HG03378 (cell line): ENCODE data around the gene ACOT6.
"Not testable (repeated sequence)": the region's sequence is repeated elsewhere in the genome, so short reads cannot be mapped to it uniquely, and the experiment has no call there.

Source experiments
- ATAC-seq: cut with Tn5 transposase; IDR thresholded peaks from one replicate; pipeline ENCODE4 v1.9.1; 2021; ENCODE audit warnings: mild to moderate bottlenecking, moderate library complexity; ENCODE audit not compliant: unreplicated experiment

Gene ACOT6

DNA sequence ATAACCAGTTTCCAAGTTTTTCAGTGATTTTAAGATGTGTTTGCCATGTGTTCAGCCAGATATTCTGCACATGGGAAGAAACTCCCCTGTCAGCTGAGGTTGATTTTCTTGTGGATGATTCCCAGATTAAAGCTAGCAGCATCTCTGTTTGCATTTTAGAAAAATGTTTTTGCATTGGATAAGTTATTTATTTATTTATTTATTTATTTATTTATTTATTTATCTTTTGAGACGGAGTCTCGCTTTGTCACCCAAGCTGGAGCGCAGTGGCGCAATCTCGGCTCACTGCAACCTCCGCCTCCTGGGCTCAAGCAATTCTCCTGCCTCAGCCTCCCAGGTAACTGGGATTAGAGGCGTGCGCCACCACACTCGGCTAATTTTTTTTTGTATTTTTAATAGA lies 17.8 kb upstream of the ACOT6 start:
- ATAC-seq: no peak

DNA sequence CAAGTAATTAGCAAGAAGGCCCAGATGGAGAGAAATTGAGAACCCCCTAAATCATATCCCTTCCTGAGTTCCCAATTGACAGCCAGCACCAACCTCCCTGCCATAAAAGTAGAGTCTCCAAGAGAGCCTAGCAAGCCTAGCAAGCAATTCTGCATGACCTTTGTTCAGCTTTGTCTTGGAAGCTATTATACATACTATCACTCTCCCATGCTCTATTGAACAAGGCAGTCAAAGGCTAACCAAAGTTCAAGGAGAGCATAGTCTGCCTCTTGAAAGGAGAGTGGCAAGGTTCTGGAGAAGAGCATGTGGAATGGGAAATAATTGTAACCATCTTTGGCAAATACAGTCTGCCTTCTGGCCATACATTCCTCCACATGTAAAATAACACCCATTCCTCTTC lies 12.8 kb upstream of the ACOT6 start:
- no peak for ATAC-seq

DNA sequence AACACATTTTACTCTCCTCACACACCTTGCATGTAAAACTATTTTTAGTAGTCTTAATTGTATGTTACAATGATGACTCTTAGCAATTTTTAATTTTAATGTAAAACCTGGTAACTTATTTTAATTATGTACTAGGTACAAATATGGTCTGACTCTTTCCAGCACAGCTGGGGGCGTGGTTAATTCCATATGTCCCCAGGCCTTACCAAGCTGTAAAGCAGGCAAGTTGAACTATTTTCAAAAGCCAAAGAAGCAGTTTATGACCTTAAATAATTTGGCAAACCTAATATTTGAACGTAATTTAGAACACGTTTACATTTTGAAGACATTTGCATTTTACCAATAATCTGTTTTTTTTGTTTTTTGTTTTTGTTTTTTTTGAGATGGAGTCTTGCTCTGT lies 9.3 kb upstream of the ACOT6 start:
- no peak for ATAC-seq

DNA sequence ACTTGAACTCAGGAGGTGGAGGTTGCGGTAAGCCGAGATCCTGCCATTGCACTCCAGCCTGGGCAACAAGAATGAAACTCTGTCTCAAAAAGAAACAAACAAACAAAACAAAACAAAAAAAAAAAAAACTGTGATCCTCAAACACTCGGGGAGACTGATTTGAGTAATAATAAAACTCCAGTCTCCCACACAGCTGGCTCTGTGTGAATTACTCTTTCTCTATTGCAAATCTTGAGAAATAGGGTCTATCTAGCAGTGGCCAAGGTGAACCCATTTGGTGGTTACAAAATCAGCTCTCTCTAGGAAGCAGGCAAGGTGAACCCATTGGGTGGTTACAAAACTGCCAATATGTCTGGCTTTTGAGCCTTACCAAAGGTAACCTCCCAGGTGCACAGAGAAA lies 6.0 kb upstream of the ACOT6 start:
- no peak for ATAC-seq

DNA sequence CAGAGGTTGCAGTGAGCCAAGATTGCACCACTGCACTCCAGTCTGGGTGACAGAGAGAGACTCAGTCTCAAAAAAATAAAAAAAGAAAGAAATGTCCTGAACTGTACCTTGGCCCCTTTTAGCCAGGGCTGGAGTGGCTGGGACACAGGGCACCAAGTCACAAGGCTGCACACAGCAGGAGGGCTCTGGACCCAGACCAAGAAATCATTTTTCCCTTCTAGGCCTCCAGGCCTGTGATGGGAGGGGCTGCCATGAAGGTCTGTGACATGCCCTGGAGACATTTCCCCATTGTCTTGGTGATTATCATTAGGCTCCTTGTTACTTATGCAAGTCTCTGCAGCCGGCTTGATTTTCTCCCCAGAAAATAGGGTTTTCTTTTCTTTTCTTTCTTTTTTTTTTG lies 5.1 kb upstream of the ACOT6 start:
- ATAC-seq: no peak

DNA sequence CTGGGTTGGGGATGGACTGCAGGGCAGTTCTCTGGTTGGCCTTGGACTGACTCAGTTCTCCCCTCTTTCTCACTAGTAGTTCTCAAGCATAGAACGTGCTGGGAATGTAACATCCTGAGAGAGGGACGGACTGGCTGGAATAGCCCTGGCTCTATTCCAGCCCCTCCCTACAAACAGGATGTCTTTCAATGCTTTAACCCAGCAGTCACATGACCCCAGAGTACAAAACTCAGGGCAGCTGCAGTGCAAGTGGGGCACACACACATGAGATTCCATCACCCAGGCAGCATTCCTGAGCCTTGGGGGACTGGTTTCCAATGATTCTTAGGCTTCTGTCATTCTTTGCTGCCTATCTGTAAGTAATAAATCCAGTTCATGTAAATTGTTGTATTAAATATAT lies 1.6 kb upstream of the ACOT6 start:
- ATAC-seq: no peak

DNA sequence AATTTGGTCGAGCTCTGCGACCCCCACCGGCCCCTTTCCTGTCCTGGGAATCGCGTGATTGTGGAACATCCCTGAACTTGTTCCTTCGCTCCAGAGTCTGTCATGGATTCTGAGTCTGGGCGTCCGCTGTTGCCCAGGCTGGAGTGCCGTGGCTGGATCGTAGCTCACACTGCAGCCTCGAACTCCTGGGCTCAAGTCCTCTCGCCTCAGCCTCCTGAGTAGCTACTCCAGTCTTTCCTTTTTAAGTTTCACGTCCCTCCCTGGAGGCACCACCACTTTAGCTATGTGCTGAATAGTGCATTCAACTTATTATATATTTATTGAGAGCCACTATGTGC lies 698 bp downstream of the ACOT6 start:
- ATAC-seq: no peak

DNA sequence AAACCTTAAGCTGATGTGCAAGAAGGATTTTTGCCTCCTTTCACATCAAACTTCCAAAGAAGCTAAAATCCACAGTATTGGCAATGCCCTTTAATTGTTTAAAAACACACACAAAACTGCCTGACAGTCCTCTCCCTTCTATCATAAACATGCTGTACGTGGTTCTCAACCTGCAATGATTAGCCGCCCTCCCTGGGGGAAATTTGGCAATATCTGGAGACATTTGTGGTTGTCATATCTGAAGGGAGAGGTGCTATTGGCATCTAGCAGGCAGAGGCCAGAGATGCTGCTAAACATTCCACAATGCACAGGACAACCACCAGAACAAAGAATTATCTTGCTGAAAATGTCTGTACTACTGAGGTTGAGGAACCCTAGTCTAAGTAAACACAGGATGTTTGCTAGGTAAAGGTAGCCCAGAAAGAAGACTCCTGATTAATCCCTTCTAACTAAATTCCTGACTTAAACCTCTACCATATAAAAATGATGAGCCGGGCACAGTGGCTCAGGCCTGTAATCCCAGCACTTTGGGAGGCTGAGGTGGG lies 1.2 kb downstream of the ACOT6 start:
- ATAC-seq: no peak

DNA sequence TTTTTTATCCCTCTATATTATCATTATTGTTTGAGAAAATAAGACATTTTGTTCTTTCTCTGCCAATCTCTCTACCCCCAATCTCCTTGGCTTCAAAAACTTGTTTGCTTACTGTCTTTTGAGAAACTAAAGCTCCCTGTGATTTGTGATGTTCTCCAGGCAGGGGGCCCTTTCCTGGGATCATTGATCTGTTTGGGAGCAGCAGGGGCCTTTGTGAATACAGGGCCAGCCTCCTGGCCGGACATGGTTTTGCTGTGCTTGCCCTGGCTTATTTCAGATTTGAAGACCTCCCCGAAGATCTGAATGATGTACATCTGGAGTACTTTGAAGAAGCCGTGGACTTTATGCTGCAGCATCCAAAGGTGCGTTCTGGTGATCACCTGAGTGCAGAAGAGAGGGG lies 4.5 kb downstream of the ACOT6 start:
- ATAC-seq: no peak

DNA sequence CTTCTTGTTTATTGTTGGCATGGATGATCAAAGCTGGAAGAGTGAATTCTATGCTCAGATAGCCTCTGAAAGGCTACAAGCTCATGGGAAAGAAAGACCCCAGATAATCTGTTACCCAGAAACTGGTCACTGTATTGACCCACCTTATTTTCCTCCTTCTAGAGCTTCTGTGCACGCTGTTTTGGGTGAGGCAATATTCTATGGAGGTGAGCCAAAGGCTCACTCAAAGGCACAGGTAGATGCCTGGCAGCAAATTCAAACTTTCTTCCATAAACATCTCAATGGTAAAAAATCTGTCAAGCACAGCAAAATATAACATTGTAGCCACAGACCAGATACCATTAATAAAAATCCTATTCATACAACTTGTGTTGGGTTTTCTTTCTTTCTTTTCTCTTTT lies 7.2 kb downstream of the ACOT6 start:
- ATAC-seq: no peak

DNA sequence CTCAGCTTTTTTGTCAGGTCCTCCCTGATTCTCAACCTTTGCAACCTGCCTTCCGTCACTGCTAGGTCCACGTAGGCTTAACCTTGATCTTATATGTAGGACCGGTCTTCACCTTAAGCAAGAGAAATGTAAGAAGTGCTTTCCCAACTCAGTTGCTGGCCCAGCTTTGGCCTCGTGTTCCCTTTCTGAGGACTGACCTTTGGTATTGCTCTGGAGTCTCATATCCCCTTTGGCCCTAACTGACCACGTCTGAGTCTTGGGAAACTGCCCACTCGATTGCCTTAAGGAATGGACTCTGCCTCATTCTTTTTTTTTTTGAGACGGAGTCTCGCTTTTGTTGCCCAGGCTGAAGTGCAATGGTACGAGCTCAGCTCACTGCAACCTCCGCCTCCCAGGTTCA lies 8.0 kb downstream of the ACOT6 start:
- no peak for ATAC-seq

DNA sequence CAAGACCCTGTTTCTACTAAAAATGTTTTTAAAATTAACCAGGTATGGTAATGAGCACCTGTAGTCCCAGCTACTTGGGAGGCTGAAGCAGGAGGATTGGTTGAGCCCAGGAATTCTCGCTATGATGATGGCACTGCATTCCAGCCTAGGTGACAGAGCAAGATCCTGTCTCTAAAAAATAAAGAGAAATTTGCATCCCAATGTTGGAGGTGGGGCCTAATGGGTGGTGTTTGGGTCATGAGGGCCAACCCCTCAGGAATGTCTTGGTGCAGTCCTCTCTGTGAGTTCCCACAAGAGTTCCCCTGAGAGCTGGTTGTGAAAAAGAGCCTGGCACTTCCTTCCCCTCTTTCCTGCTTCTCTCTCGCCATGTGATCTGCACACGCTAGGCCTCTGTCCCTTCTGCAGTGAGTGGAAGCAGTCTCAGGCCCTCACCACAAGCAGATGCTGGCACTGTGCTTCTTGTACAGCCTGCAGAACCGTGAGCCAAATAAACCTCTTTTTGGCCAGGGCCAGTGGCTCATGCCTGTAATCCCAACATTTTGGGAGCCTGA lies 11.3 kb downstream of the ACOT6 start:
- no peak for ATAC-seq

DNA sequence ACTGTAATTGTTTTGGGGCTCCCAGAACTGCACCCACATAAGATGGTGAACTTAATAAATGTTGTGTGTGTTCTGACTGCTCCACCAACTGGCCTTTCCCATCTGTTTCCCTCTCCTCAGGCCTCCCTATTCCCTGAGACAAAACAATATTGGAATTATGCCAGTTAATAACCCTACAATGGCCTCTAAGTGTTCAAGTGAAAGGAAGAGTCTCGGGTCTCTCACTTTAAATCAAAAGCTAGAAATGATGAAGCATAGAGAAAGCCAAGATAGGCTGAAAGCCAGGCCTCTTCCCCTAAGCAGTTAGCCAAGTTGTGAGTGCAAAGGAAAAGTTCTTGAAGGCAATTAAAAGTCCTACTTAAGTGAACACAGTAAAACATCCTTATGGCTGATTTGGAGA lies 13.4 kb downstream of the ACOT6 start:
- no peak for ATAC-seq

DNA sequence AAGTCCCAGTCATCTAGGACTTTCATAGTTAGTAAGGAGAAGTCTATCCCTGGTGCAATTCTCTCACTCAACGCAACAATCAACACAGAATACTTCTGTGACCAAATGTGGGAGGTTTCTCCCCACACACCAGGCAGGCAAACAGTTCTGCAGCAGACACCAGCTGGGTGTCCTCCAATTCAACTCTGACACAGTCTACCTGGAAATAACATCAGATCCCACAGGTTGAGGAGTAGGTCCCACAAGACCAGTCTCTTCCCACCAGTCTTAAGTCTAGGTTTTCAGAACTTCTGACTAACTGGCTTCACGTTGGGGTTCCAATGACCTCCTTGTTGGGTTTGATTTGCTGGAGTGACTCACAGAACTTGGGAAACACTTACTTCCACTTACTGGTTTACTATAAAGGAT lies 14.8 kb downstream of the ACOT6 start:
- ATAC-seq: no peak

DNA sequence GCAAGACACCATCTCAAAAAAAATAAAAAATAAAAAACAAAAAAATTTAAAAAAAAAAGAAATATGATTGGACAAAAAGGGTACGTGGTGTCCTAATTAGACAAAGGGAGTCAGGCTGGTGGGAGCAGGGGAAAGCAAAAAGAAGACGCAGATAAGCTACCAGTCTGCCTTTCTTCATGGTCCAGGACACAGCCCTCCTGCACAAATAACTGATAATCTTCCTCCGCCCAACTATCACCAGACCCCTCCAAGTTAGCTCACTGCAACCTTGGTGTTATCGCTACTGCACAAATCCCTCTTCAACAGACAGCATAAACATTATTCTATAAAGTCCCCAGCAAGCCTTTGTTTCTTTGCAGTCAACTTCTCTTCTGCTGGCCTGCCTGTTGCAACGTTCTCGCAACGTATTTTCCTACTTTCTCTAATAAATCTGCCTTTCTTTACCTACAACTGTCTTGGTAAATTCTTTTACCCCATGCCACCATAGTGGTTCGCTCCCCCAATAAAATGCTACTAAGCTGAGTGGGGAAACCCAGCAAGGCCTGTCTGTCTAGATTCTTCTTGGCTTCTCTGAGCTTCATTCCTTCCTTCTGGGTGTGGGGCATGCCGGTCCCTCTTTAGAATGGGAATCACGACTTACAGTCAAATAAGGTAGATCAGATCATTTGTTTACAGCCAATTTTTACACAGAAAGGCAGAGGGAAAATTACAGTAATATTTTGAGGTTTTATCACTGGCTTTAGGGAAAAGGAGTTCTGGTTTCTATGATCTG lies 17.9 kb downstream of the ACOT6 start:
- ATAC-seq: no peak

DNA sequence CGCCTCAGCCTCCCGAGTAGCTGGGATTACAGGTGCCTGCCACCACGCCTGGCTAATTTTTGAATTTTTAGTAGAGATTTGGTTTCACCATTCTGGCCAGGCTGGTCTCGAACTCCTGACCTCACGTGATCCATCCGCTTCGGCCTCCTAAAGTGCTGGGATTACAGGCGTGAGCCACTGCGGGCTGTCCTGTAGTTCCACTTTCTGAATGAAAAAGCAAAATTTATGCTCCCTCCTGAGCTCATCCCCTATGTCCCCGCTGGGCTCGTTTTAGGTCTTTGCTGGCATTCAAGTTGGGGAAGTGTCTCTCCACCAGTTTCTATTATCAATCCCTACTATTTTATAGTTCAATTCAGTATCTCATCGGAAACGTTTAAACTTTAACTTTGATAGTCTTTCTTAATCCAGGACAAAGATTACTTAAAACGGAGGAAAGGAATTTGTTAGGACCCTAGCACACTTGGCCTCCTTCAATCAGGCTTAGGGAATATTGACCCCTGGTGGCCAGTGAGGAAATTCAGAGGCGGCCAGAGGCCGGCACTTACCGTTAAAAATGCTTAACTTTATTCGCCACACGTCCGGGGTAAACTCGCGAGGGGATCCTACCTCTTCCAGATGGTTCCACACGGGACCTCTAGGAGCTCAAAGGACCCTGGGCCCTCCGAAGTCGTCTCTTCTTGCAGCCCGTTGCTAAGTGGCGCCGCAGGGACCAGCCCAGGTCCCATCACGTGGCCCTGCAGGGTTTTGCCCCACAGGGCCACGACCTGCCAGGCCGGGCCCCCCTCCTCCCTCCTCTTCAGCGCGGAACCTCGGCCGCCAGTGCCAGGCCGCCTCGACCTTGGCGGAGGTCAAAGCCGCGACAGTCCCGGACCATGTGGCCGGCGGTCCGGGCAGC lies 21.0 kb downstream of the ACOT6 start:
- no peak for ATAC-seq

DNA sequence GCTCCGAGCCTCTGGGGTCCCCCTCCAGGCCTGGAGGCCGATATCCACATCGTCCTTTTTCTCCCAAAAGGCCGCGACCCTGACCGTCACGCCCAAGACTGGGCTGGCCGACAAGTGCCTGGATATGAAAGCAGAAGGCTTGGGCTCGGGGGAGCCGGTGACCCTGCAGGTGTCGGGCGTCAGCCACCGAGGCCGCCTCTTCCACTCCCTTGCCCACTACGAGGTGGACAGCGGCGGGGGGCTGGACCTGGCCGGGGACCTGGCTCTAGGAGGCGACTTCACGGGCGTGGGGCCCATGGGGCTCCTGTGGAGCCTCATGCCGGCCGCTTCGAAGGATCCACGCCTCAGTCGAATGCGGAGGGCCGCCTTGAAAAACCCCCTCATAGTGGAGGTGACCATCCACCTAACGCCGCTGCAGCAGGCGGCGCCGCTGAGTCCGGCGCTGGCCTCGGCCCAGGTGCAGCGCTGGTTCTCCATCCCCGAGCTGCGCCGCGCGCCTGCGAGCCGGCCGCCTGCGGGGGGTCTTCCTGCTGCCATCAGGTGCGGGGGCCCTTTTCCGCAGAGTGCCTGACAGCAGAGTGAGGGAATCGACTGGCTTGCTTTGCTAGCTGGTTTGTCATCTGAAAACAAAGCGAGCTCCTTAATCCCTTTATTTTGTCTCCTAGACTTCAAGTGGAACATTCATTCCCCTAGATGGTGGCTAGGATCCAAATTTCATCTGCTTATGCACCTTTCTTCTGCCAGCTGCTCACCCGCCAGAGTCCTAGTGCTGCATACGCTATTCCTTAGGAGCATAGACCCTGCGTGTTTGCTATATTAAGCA lies 21.9 kb downstream of the ACOT6 start:
- ATAC-seq: no peak

DNA sequence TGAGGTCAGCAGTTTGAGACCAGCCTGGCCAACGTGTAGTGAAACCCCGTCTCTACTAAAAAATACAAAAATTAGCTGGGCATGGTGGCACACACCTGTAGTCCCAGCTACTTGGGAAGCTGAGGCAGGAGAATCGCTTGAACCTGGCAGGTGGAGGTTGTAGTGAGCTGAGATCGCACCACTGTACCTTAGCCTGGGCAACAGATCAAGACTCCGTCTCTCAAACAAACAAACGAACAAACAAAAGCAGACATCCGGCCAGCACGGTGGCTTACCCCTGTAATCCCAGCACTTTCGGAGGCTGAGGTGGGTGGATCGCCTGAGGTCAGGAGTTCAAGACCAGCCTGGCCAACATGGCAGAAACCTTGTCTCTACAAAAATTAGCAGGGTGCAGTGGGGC lies 24.0 kb downstream of the ACOT6 start:
- not testable (repeated sequence) for ATAC-seq

DNA sequence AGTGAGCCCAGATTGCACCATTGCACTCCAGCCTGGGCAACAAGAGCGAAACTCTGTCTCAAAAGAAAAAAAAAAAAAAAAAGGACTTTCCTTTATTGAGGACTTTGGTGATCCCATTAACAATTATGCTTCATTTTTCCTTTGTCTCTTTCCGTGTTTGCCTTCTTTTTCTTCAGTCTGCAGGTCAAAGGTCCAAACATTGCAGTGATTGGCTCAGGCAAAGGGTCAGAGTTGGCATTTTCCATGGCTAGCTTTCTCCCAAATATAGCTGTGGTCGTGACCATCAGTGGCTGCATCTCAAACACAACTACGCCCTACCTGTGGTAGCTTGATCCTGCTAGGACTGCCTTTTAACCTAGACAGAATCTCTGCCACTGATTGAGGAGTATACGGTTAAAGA lies 25.5 kb downstream of the ACOT6 start:
- ATAC-seq: no peak

DNA sequence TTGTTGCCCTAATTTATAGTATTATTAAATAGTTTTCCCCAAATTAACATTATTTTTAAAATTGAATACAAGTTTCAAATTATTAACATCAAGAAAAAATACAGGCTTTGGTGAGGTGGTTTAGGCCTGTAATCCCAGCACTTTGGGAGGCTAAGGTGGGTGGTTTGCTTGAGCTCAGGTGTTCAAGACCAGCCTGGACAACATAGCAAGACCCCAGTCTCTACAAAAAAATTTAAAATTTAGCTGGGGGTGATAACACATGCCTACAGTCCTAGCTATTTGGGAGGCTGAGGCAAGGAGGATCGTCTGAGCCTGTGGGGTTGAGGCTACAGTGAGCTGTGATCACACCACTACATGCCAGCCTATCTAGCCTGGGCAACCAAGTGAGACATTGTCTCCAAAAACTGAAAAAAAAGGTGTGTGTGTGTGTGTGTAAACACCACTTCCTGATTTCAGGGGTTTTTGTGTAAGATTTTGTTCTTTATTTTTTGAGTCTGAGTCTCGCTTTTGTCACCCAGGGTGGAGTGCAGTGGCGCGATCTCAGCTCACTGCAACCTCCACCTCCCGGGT lies 28.6 kb downstream of the ACOT6 start:
- ATAC-seq: no peak
